CD4-positive, alpha-beta T cell (primary cell): ENCODE results near the gene GMPR2. TPM values are rescaled to one million over a fixed set of nuclear protein-coding genes. Genes with fewer than 3 reads are reported as not detected.

ENCODE experiments used
- ATAC-seq: fragments of 200-7000 bp; cut with Tn5 transposase; one replicate; pipeline ENCODE4 v1.10.0; 2022; ENCODE audit warnings: mild to moderate bottlenecking; ENCODE audit not compliant: poor library complexity
- CTCF ChIA-PET: fragments of 350-600 bp; sonication (Branson Sonifier 250); formaldehyde crosslinking; loops from one replicate; lab custom pipeline; 2021; ENCODE audit warnings: antibody characterized with exemption, inconsistent platforms; lab: Charles Lee
- POLR2A ChIA-PET: fragments of 350-600 bp; sonication (Branson Sonifier 250); formaldehyde crosslinking; loops from one replicate; lab custom pipeline; 2021; ENCODE audit warnings: antibody characterized with exemption, inconsistent platforms; lab: Charles Lee
- DNase-seq, 14 experiments: peaks; one replicate each; pipeline ENCODE4 v3.0.0-alpha.2; 2013 to 2020; ENCODE audit warnings: mixed read lengths in 2 of 14
- H3K27ac ChIP-seq, 2 donors: one replicate each; pipeline versions ENCODE4 v1.5.1 to v1.7.0; 2013; ENCODE audit warnings: low read length in 2 of 2, low read depth in 1 of 2, mild to moderate bottlenecking in 1 of 2
- H3K27me3 ChIP-seq, 2 experiments: 1 replicate in 1 of 2; 2 replicates in 1 of 2; pipeline versions ENCODE4 v1.6.1 to v1.7.0; 2013; ENCODE audit warnings: low read length in 2 of 2, control low read depth in 1 of 2, mild to moderate bottlenecking in 1 of 2, moderate library complexity in 1 of 2; ENCODE audit not compliant: insufficient read depth in 2 of 2, control insufficient read depth in 1 of 2
- H3K36me3 ChIP-seq: one replicate; pipeline ENCODE4 v1.6.1; 2013; ENCODE audit warnings: low read length, control low read depth; ENCODE audit not compliant: insufficient read depth
- H3K4me1 ChIP-seq: one replicate; pipeline ENCODE4 v1.6.1; 2013; ENCODE audit warnings: low read length, control low read depth; ENCODE audit not compliant: insufficient read depth
- H3K4me3 ChIP-seq: one replicate; pipeline ENCODE4 v1.5.1; 2013; ENCODE audit warnings: mild to moderate bottlenecking, low read length, moderate library complexity
- H3K9me3 ChIP-seq, 2 experiments: 1 replicate in 1 of 2; 2 replicates in 1 of 2; pipeline versions ENCODE4 v1.6.1 to v1.7.0; 2013; ENCODE audit warnings: low read length in 2 of 2, mild to moderate bottlenecking in 2 of 2, control low read depth in 1 of 2, moderate library complexity in 1 of 2; ENCODE audit not compliant: control insufficient read depth in 1 of 2, insufficient read depth in 1 of 2
- H3K27ac Mint-ChIP-seq: one replicate; pipeline ENCODE4 v1.8.0; 2020; ENCODE audit warnings: mixed read lengths
- H3K27me3 Mint-ChIP-seq: one replicate; pipeline ENCODE4 v1.8.0; 2021; ENCODE audit warnings: mixed read lengths
- H3K36me3 Mint-ChIP-seq: one replicate; pipeline ENCODE4 v1.8.0; 2021; ENCODE audit warnings: low read depth, mixed read lengths
- H3K4me1 Mint-ChIP-seq: one replicate; pipeline ENCODE4 v1.8.0; 2021; ENCODE audit warnings: low read depth, mixed read lengths
- H3K4me3 Mint-ChIP-seq: one replicate; pipeline ENCODE4 v1.8.0; 2020; ENCODE audit warnings: mild to moderate bottlenecking, mixed read lengths
- H3K9me3 Mint-ChIP-seq: one replicate; pipeline ENCODE4 v1.8.0; 2020; ENCODE audit warnings: mixed read lengths
- intact Hi-C, 2 experiments: fragments of 100-400 bp; cut with DNase I in 1 of 2; cut with micrococcal nuclease in 1 of 2; formaldehyde crosslinking; loops; one replicate each; pipeline versions ENCODE4 v1.15.1 to v1.9.0; 2023 to 2025; cut with DNase I, micrococcal nuclease
- total RNA-seq, 174 experiments: library from RNA in 2 of 174; stranded (reverse) in 2 of 174; gene quantifications; one replicate each; pipeline ENCODE4 v1.2.3 and lab custom pipeline; 2021 to 2026
- TF ChIP-seq, protein P1 (sequence below): fragments of 200-600 bp; IDR thresholded peaks from one replicate; pipeline ENCODE4 v1.8.0; 2022; ENCODE audit warnings: antibody characterized with exemption, mild to moderate bottlenecking

GMPR2 gene
- total RNA-seq, 2 experiments from 2014 or later, result 22.2 to 24.8 TPM

DNA sequence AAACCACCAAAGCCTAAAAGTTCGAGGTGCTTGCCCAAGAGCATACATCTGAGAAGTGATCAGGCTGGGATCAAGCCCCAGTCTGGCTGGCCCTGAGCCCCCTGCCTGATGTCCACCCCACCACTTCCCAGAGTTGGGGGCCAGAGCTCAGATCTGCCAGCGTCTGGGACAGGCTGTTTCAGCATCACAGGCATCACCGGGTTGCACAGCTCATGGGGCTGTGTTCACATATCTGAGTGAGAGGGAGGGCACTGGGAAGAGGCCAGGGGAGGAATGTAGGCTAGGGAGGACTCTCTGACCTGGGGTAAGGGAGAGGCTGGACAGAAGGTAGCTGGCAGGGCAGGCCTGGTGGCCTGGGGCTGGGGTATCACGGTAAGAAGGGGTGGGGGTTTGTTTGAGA, 24.2 kb downstream of the GMPR2 start:
- TF ChIP-seq, protein P1, sequence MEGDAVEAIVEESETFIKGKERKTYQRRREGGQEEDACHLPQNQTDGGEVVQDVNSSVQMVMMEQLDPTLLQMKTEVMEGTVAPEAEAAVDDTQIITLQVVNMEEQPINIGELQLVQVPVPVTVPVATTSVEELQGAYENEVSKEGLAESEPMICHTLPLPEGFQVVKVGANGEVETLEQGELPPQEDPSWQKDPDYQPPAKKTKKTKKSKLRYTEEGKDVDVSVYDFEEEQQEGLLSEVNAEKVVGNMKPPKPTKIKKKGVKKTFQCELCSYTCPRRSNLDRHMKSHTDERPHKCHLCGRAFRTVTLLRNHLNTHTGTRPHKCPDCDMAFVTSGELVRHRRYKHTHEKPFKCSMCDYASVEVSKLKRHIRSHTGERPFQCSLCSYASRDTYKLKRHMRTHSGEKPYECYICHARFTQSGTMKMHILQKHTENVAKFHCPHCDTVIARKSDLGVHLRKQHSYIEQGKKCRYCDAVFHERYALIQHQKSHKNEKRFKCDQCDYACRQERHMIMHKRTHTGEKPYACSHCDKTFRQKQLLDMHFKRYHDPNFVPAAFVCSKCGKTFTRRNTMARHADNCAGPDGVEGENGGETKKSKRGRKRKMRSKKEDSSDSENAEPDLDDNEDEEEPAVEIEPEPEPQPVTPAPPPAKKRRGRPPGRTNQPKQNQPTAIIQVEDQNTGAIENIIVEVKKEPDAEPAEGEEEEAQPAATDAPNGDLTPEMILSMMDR, result no peak
- H3K9me3 Mint-ChIP-seq, result no peaks in the 10 kb centered on the region

GRCh38 chr14:24258119-24258518, 25.4 kb downstream of the GMPR2 start:
- Histone ChIP-seq H3K36me3 (peaks cover 26% of the 10 kb centered on the region), H3K4me1 (no peaks in the 10 kb centered on the region), H3K4me3 (no peak overlapping the region), H3K27me3 (no peaks in the 10 kb centered on the region), H3K9me3 (no peaks in the 10 kb centered on the region), H3K27ac (no peak overlapping the region)
- Mint-ChIP-seq H3K4me3 (no peak overlapping the region), H3K27me3 (no peaks in the 10 kb centered on the region), H3K36me3 (peaks cover 58% of the 10 kb centered on the region), H3K4me1 (no peaks in the 10 kb centered on the region), H3K27ac (no peak overlapping the region), H3K9me3 (no peaks in the 10 kb centered on the region)
- TF ChIP-seq, protein P1, result no peak
- intact Hi-C loops, result no loop called here
- DNase-seq (no peak), ATAC-seq (no peak)
- CTCF ChIA-PET, result interaction anchor here (0.7 kb wide), 1 partner anchor 15 kb away, joined by 4 read pairs; the partner anchor contains the start of gene TINF2
- POLR2A ChIA-PET, result no interaction called here

More for the DNA sequence above, 24.2 kb downstream of the GMPR2 start:
- H3K4me3 ChIP-seq, result no peak overlapping the region
- POLR2A ChIA-PET, result no interaction called here
- H3K27ac Mint-ChIP-seq, result no peak overlapping the region
- DNase-seq, result no peak
- H3K4me1 Mint-ChIP-seq, result no peaks in the 10 kb centered on the region
- H3K36me3 Mint-ChIP-seq, result peaks cover 47% of the 10 kb centered on the region
- no peak overlapping the region for H3K27ac ChIP-seq
- no peaks in the 10 kb centered on the region for H3K9me3 ChIP-seq
- intact Hi-C loops, result no loop called here
- no peaks in the 10 kb centered on the region for H3K27me3 Mint-ChIP-seq
- H3K4me1 ChIP-seq, result no peaks in the 10 kb centered on the region
- H3K27me3 ChIP-seq, result no peaks in the 10 kb centered on the region
- no peak overlapping the region for H3K4me3 Mint-ChIP-seq
- no peak for ATAC-seq
- H3K36me3 ChIP-seq, result peaks cover 29% of the 10 kb centered on the region
- CTCF ChIA-PET, result no interaction called here

DNA sequence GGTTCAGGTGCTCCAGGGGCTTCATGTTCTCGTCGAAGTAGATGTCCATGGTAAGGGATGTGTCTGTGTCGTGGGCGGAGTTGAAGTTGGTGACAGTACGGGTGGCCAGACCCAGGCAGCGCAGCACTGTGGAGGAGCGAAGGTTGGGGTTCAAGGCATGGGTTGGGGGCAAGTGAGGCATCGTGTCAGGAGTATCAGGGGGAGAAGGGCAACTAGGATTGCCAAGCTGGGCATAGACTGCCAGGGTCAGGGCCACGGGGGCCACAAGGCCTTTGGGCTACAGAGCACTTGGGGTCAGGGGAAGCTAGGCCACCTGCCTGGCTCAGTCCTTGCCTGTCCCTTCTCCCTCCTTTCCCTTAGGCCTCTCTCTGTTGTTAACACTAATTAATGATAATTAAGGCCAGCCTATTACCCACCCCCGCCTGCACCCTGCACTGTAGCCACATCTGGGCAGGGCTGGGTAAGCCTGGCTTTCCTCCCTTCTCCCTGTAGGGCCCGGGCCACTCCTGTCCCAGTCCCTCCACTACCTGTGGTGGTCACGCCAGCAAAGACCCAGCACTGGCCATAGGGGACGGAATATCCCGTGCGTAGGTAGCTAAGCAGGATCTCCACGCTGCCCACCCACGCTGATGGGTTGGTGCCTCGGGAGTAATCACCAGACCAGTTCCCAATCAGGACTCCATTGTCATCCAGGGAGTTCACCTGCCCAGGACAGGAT, 26.0 kb downstream of the GMPR2 start:
- no peak overlapping the region for H3K27ac ChIP-seq
- DNase-seq (no peak), ATAC-seq (no peak)
- H3K36me3 ChIP-seq, result peaks cover 28% of the 10 kb centered on the region
- H3K4me3 Mint-ChIP-seq, result no peak overlapping the region
- no peaks in the 10 kb centered on the region for H3K27me3 Mint-ChIP-seq
- H3K4me3 ChIP-seq, result no peak overlapping the region
- CTCF ChIA-PET, result no interaction called here
- H3K27me3 ChIP-seq, result no peaks in the 10 kb centered on the region
- intact Hi-C loops, result no loop called here
- H3K4me1 Mint-ChIP-seq, result no peaks in the 10 kb centered on the region
- peaks cover 56% of the 10 kb centered on the region for H3K36me3 Mint-ChIP-seq
- no peak overlapping the region for H3K27ac Mint-ChIP-seq
- no peaks in the 10 kb centered on the region for H3K9me3 ChIP-seq
- TF ChIP-seq, protein P1, result no peak
- POLR2A ChIA-PET, result interaction anchor here (0.7 kb wide), 1 partner anchor 16 kb away, joined by 3 read pairs; the partner anchor contains the start of gene TINF2
- no peaks in the 10 kb centered on the region for H3K9me3 Mint-ChIP-seq
- no peaks in the 10 kb centered on the region for H3K4me1 ChIP-seq
